ENCODE results near the gene ECI1. TPM values are rescaled to one million over a fixed set of nuclear protein-coding genes. Genes with fewer than 3 reads are reported as not detected.

ECI1 gene
- total RNA-seq, 2 donors from 2014 or later = 48.5 to 87.0 TPM

DNA sequence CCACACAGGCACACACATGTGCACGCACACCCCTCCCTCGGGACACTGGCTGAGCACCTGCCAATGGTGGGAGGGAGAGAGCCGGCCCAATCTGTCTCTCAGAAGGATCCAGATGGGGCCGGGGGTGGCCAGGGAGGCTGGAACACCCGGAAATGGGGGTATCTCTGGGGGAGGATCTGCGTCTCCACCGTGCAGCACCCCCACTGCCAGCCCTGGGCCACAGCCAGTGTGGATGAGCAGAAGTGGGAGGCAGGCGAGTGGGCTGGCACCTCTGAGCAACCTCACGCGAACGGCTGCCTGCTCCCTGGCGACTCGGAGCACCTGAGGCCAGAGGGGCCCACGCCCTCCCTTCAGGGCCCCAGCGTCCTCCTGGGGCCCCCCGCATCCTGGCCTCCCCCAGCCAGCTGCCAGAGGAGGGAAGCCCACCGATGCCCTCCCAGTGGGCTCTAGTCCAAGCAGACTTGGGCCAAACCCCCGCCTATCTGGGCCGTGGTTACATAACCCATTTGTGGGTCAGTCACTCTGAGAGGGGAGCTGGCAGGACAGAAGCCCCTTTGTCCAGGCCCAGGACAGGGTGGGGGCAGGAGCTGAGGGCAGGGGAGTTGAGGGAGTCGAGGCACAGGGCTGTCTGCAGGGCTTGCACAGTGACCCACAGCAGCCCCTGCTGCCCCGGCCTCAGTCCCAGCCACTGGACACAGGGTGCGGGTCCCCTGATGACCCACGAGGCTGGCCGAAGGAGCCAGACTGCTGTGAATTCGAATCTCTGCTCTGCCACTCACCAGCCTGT, 60.5 kb downstream of the ECI1 start:
- 79% methylated on average over 23 of the region's 25 CpGs for WGBS
- Histone ChIP-seq H3K36me3 (no peaks in the 10 kb centered on the region), H3K27me3 (replicated peaks; ENCODE audit: insufficient read depth) (no peaks in the 10 kb centered on the region), H3K27ac (no peak overlapping the region), H3K4me1 (replicated peaks) (no peaks in the 10 kb centered on the region), H3K9me3 (no peaks in the 10 kb centered on the region), H3K4me3 (no peak overlapping the region)
- DNase-seq (ENCODE audit: low spot score) = no peak
- intact Hi-C loops (cut with DNase I) = no loop called here
- TF ChIP-seq, protein P1, sequence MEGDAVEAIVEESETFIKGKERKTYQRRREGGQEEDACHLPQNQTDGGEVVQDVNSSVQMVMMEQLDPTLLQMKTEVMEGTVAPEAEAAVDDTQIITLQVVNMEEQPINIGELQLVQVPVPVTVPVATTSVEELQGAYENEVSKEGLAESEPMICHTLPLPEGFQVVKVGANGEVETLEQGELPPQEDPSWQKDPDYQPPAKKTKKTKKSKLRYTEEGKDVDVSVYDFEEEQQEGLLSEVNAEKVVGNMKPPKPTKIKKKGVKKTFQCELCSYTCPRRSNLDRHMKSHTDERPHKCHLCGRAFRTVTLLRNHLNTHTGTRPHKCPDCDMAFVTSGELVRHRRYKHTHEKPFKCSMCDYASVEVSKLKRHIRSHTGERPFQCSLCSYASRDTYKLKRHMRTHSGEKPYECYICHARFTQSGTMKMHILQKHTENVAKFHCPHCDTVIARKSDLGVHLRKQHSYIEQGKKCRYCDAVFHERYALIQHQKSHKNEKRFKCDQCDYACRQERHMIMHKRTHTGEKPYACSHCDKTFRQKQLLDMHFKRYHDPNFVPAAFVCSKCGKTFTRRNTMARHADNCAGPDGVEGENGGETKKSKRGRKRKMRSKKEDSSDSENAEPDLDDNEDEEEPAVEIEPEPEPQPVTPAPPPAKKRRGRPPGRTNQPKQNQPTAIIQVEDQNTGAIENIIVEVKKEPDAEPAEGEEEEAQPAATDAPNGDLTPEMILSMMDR (IDR thresholded peaks at IDR 0.05) = no peak
- TF ChIP-seq POLR2A (IDR thresholded peaks at IDR 0.05) (no peak), POLR2AphosphoS5 (IDR thresholded peaks at IDR 0.05) (no peak)

DNA sequence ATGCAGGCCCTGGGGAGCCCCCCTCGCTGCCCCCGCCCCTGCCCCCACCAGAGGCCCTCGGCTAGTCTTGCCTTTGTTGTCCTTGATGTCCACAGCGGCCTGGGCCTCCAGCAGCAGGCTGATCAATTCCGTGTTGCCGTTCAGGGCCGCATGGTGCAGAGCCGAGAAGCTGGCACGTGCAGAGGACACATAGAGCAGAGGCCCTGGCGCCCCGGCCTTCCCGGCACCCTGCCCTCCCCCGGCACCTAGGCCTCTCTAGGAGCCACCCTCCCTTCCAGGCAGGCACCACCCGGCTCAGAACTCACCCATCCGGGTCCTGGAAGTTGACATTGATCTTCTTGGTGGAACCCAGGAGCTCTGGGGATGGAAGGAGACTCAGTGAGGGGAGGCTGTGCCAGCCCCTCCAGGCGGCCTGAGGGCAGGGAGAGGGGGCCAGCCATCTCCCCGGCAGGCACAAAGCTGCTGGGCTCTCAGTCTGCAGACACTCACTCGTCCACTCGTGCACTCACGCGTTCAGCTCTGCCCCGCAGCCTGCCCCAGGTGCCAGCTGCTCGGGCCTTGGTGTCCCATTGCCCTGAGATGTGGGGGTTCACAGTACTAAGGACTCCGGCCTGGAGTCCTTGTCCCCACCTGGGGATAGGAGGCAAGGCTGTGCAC, 61.3 kb downstream of the ECI1 start:
- WGBS = 84% methylated on average over 22 of the region's 24 CpGs
- intact Hi-C loops (cut with DNase I) = no loop called here

More for the DNA sequence above, 61.3 kb downstream of the ECI1 start:
- DNase-seq (ENCODE audit: low spot score) = no peak
- Histone ChIP-seq H3K9me3 (no peaks in the 10 kb centered on the region), H3K36me3 (no peaks in the 10 kb centered on the region), H3K27me3 (replicated peaks; ENCODE audit: insufficient read depth) (no peaks in the 10 kb centered on the region), H3K4me3 (no peak overlapping the region), H3K27ac (no peak overlapping the region), H3K4me1 (replicated peaks) (no peaks in the 10 kb centered on the region)
- TF ChIP-seq, protein P1 (IDR thresholded peaks at IDR 0.05) = no peak
- no peak for TF ChIP-seq POLR2AphosphoS5 (IDR thresholded peaks at IDR 0.05)
- TF ChIP-seq POLR2A (IDR thresholded peaks at IDR 0.05) = no peak

MicroRNA genes within 50 kb of the gene (microRNA counts, 767-probe panel; counts per million panel counts)
- 431 to 1,117 counts per million in 2 donors for microRNA hsa-miR-940

Small RNA genes within 50 kb of the gene (microRNA-seq; reads per million reads assigned to microRNA genes)
- gene MIR3677 (not detected), gene MIR4717 (not detected)

Small RNA genes within 50 kb of the gene (small RNA-seq; reads per million reads assigned to genes)
- gene MIR3677 (0 reads per million in 2 donors), gene MIR4717 (0 reads per million in 2 donors)

Other genes starting within 250 kb of the ECI1 start
- 10 to 100 TPM; 30.7 to 74.3 TPM for gene ZNF598, start 241.8 kb downstream of the ECI1 start, total RNA-seq
- gene NPW, start 231.8 kb downstream of the ECI1 start, total RNA-seq = 1 to 10 TPM; 1.8 to 3.6 TPM
- 100 to 1,000 TPM; 118 to 170 TPM for gene NHERF2, start 224.7 kb downstream of the ECI1 start, total RNA-seq
- 10 to 100 TPM; 16.4 to 24.9 TPM for gene NTHL1, start 203.8 kb downstream of the ECI1 start, total RNA-seq
- 100 to 1,000 TPM in 1 of 2 donors, 10 to 100 TPM in 1; 86.3 to 168 TPM for gene TSC2, start 203.6 kb downstream of the ECI1 start, total RNA-seq
- 100 to 1,000 TPM; 205 to 349 TPM for gene PKD1, start 115.7 kb downstream of the ECI1 start, total RNA-seq
- gene RAB26, start 103.0 kb downstream of the ECI1 start, total RNA-seq = 1 to 10 TPM; 1.8 to 5.1 TPM
- 10 to 100 TPM; 40.0 to 51.5 TPM for gene TRAF7, start 95.8 kb downstream of the ECI1 start, total RNA-seq
- gene CASKIN1, start 55.0 kb downstream of the ECI1 start, total RNA-seq = 1 to 10 TPM in 1 of 2 donors, under 1 TPM in 1; 0.77 to 5.3 TPM
- 100 to 1,000 TPM in 1 of 2 donors, 10 to 100 TPM in 1; 55.9 to 110 TPM for gene MLST8, start 46.1 kb downstream of the ECI1 start, total RNA-seq
- gene BRICD5, start 40.7 kb downstream of the ECI1 start, total RNA-seq = 10 to 100 TPM; 18.4 to 26.2 TPM
- 10 to 100 TPM; 12.7 to 23.7 TPM for gene PGP, start 36.7 kb downstream of the ECI1 start, total RNA-seq
- gene E4F1, start 28.0 kb downstream of the ECI1 start, total RNA-seq = 10 to 100 TPM; 38.7 to 69.1 TPM
- 1 to 10 TPM in 1 of 2 donors, under 1 TPM in 1; 0.77 to 4.6 TPM for gene DNASE1L2, start 15.1 kb downstream of the ECI1 start, total RNA-seq
- gene RNPS1, start 16.5 kb upstream of the ECI1 start, total RNA-seq = 100 to 1,000 TPM; 163 to 241 TPM
- gene ABCA3, start 89.1 kb upstream of the ECI1 start, total RNA-seq = 10 to 100 TPM in 1 of 2 donors, 1 to 10 TPM in 1; 8.2 to 24.7 TPM
- gene CCNF, start 177.9 kb upstream of the ECI1 start, total RNA-seq = 1 to 10 TPM; 7.3 to 8.0 TPM
- 10 to 100 TPM in 1 of 2 donors, 1 to 10 TPM in 1; 3.0 to 12.1 TPM for gene TEDC2, start 208.5 kb upstream of the ECI1 start, total RNA-seq
- gene NTN3, start 219.7 kb upstream of the ECI1 start, total RNA-seq = 1 to 10 TPM in 1 of 2 donors, not detected in 1; 1.4 TPM
- gene TBC1D24, start 223.5 kb upstream of the ECI1 start, total RNA-seq = 10 to 100 TPM; 22.4 to 26.2 TPM